ENCODE results near the gene SLC7A6OS.

DNA sequence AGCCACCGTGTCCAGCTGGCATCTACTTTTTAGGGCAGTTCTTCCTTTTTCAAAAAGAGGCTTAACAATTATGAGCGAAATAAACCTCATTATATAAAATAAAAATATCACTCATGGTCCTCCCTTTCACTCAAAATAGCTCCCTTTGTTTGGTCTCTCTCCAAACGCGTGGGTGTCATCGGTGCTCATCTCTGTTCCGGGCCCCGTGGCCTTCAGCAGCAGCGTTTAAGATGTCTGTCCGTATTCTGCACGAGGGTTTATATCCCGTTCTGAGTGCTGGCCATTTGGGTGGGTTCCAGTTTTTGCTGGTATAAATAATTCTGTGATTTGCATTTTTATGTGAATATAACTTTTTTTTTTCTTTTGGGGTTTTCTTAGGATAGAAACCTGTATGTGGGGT, 33.5 kb upstream of the SLC7A6OS start:
- TF ChIP-seq, protein P1, sequence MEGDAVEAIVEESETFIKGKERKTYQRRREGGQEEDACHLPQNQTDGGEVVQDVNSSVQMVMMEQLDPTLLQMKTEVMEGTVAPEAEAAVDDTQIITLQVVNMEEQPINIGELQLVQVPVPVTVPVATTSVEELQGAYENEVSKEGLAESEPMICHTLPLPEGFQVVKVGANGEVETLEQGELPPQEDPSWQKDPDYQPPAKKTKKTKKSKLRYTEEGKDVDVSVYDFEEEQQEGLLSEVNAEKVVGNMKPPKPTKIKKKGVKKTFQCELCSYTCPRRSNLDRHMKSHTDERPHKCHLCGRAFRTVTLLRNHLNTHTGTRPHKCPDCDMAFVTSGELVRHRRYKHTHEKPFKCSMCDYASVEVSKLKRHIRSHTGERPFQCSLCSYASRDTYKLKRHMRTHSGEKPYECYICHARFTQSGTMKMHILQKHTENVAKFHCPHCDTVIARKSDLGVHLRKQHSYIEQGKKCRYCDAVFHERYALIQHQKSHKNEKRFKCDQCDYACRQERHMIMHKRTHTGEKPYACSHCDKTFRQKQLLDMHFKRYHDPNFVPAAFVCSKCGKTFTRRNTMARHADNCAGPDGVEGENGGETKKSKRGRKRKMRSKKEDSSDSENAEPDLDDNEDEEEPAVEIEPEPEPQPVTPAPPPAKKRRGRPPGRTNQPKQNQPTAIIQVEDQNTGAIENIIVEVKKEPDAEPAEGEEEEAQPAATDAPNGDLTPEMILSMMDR (IDR thresholded peaks at IDR 0.05 in 2 of 3, conservative IDR thresholded peaks at IDR 0.05 in 1 of 3; ENCODE audit: borderline replicate concordance in 1 of 3, insufficient read depth in 1 of 3, low read depth in 2 of 3, low read length in 2 of 3): no peak
- TF ChIP-seq, protein P2, sequence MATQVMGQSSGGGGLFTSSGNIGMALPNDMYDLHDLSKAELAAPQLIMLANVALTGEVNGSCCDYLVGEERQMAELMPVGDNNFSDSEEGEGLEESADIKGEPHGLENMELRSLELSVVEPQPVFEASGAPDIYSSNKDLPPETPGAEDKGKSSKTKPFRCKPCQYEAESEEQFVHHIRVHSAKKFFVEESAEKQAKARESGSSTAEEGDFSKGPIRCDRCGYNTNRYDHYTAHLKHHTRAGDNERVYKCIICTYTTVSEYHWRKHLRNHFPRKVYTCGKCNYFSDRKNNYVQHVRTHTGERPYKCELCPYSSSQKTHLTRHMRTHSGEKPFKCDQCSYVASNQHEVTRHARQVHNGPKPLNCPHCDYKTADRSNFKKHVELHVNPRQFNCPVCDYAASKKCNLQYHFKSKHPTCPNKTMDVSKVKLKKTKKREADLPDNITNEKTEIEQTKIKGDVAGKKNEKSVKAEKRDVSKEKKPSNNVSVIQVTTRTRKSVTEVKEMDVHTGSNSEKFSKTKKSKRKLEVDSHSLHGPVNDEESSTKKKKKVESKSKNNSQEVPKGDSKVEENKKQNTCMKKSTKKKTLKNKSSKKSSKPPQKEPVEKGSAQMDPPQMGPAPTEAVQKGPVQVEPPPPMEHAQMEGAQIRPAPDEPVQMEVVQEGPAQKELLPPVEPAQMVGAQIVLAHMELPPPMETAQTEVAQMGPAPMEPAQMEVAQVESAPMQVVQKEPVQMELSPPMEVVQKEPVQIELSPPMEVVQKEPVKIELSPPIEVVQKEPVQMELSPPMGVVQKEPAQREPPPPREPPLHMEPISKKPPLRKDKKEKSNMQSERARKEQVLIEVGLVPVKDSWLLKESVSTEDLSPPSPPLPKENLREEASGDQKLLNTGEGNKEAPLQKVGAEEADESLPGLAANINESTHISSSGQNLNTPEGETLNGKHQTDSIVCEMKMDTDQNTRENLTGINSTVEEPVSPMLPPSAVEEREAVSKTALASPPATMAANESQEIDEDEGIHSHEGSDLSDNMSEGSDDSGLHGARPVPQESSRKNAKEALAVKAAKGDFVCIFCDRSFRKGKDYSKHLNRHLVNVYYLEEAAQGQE (IDR thresholded peaks at IDR 0.05; ENCODE audit: low read depth): no peak
- TF ChIP-seq SIN3A (IDR thresholded peaks at IDR 0.05; ENCODE audit: low read depth): no peak
- TF ChIP-seq POLR2A (IDR thresholded peaks at IDR 0.05; ENCODE audit: borderline replicate concordance, extremely low read depth, insufficient read depth, insufficient read length): no peak
- TF ChIP-seq, protein P3, sequence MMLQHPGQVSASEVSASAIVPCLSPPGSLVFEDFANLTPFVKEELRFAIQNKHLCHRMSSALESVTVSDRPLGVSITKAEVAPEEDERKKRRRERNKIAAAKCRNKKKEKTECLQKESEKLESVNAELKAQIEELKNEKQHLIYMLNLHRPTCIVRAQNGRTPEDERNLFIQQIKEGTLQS (IDR thresholded peaks at IDR 0.05): no peak
- TF ChIP-seq, protein P4, sequence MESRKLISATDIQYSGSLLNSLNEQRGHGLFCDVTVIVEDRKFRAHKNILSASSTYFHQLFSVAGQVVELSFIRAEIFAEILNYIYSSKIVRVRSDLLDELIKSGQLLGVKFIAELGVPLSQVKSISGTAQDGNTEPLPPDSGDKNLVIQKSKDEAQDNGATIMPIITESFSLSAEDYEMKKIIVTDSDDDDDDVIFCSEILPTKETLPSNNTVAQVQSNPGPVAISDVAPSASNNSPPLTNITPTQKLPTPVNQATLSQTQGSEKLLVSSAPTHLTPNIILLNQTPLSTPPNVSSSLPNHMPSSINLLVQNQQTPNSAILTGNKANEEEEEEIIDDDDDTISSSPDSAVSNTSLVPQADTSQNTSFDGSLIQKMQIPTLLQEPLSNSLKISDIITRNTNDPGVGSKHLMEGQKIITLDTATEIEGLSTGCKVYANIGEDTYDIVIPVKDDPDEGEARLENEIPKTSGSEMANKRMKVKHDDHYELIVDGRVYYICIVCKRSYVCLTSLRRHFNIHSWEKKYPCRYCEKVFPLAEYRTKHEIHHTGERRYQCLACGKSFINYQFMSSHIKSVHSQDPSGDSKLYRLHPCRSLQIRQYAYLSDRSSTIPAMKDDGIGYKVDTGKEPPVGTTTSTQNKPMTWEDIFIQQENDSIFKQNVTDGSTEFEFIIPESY (IDR thresholded peaks at IDR 0.05; ENCODE audit: extremely low read depth, insufficient replicate concordance, low read length): no peak
- TF ChIP-seq, protein P5, sequence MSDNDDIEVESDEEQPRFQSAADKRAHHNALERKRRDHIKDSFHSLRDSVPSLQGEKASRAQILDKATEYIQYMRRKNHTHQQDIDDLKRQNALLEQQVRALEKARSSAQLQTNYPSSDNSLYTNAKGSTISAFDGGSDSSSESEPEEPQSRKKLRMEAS (IDR thresholded peaks at IDR 0.05): no peak
- no peak for TF ChIP-seq RAD21 (IDR thresholded peaks at IDR 0.05; ENCODE audit: low read depth)
- TF ChIP-seq SRF (IDR thresholded peaks at IDR 0.05; ENCODE audit: low read depth): no peak
- no peak for TF ChIP-seq EZH2phosphoT487 (IDR thresholded peaks at IDR 0.05; ENCODE audit: borderline replicate concordance)
- TF ChIP-seq YY1 (IDR thresholded peaks at IDR 0.05; ENCODE audit: extremely low read depth, insufficient replicate concordance, low read depth, low read length): no peak
- TF ChIP-seq ZNF274 (IDR thresholded peaks at IDR 0.05; ENCODE audit: low read depth, low read length): no peak
